ENCODE results near the gene IQCM.
"Not testable (repeated sequence)": the region's sequence is repeated elsewhere in the genome, so short reads cannot be mapped to it uniquely, and the experiment has no call there.

The IQCM gene

DNA sequence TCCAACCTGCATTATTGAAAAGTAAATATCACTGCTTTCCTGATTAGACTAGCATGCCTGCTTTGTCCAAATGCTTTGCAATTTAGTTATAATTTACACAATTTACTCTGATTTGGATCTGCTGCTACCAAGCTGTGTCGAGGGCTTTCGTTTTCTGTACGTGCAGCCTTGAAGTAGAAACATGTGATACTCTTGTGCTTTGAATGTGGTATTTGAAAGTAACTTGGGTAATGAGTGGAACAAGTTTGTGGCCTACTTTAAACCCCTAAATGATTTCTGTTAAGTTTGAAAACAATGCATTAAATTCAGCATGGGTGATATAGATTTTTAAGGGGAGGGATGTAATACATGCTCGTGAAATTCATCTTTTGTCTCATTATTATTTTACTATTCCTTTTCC, 240.7 kb downstream of the IQCM start:
- ATAC-seq (no peak), DNase-seq (no peak)

DNA sequence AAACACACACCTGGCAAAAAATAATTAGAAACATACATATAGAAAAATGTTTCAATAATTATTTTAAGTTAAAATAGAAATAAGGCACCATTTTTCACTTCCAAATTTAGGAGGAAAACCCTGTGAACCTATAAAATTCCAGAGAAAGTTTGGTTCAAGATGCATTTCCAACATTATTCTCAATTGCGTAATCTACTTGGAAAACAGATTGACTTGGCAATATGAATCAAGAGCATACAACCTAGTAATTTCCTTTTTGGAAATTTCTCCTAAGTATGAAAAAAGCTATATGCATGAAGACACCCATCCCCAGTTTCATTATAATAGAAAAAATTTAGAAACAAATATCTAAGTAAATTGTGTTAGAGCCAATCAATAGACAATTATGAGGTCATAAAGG, 242.9 kb downstream of the IQCM start:
- no peak for ATAC-seq
- DNase-seq, result no peak

DNA sequence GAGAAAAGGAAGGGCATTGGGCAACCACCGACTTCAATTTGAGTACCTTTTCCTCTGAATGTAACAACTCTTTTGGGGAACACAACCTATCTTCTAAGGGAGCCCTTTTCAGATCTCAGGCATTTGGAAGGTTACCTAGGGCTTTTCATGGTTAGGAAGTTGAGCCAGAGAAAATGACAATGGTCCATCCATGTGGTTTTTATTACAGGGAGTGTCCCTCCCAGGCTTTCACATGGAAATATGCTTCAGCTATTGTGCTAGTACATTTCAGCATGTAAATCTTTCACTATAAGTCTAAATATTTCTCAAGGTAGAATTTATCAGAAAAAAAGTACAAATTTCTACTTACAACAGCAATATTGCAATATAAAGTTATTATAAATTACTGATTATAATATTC, 259.8 kb downstream of the IQCM start:
- ATAC-seq (no peak), DNase-seq (no peak)

DNA sequence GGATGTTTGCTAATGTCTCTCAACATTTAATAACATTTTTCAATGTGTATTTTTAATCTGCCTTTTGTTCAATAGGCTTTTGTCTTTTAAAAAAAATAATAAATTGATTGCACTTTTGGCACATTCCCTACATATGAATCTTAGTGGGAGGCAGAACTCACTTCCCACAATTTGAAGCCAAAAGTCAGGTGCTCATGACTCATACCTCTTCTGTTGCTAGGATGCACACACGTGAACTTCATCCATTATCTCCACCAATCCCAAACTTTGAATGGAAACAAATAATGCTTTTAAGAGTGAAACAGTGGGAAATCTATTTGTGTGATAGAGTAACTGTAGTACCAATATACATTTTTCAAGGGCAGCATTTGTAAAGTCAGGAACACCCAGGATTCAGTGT, 260.5 kb downstream of the IQCM start:
- ATAC-seq, result no peak
- no peak for DNase-seq

DNA sequence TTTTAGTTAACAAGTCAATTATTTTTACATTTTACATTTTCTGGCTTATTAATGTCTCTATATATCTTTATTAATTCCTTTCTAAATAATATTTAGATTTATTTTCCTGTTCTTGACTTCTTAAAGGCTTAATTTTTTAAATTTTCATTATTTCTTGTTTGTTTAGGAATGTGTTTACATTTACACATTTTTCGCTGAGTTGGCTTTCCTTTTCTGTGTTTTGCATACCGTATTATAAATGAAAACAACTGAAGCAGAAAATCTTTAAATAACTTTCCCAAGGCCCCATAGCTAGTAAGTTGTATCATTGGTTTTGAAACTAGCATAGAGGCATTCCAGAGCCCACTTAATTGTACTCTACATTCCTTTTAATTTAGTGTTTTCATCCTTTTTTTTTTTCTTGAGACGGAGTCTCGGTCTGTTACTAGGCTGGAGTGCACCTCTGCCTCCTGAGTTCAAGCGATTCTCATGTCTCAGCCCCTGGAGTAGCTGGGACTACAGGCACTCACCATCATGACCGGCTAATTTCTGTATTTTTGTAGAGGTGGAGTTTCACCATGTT, 261.6 kb downstream of the IQCM start:
- DNase-seq (no peak), ATAC-seq (no peak)

DNA sequence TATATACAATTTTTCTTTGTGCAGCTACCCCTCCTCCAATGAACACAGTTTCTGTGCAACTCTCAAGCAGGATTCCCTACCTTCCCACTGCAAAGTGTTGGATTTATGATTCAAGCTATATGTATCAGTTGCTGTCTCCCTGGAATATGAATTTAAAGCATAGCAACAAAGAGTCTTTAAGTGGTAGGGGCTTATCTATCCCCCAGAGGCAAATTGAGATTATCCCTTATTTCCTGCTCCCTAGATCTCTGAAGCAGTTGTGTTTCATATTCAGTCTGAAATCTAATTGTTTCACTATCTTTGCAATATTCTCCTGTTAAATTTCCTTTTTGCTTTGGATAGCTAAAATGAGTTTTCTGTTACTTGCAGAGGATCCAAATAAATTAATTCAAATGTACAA, 263.0 kb downstream of the IQCM start:
- no peak for ATAC-seq
- DNase-seq, result no peak

DNA sequence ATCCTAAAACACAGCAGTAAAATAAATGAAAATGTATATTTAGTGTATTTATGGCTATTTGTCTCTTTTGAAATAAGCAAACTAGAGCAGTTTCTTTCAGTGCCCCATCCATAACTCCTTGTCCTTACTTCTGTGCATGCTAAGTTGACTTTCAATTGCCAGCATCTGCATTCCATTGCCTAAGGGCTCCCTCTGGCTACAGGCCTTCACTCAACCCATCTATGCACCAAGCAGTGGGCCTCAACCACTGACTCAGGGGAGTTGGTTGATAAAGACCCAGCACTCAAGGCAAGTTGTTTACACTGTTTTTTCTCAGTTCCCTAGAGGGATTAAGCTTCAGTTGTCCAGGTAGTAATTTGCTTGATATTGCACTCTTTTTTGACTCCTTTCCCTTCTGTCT, 265.7 kb downstream of the IQCM start:
- no peak for ATAC-seq
- DNase-seq, result no peak

DNA sequence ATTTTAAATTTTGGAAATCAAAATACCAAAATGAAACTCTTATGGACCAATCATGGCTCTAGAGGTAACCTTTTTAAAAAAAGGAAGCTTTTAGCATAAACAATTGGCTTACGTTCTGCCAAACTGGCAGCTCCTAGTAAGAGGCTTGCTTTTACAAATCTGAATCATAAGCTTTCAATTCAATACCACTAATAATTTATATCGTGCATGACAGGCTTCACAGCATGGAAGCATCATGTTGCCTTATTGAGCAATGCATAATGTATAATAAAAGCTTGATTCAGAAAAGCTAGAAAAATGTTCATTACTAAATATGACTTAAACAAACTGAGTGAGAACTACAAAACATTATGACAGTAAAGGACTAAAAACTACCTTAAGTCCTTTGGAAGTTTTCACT, 280.9 kb downstream of the IQCM start:
- DNase-seq (no peak), ATAC-seq (no peak)

DNA sequence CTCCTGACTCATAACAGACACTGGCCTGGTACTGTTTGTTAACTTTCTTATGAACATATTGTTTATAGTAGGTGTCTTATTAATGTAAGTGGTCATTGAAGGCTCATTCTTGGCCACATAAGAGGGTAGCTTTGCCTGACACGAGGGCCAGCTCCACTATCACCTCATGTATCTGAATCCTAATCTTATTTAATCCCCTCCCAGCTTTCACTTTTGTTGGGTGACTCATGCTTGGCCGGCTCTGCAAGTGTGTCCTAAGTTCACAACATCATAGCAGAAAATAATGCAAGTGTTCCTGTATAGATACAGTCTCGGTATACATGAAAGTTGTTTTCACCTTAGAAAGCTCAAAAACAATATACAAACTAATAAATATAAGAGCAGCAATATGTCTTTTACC, 283.8 kb downstream of the IQCM start:
- DNase-seq (no peak), ATAC-seq (no peak)

DNA sequence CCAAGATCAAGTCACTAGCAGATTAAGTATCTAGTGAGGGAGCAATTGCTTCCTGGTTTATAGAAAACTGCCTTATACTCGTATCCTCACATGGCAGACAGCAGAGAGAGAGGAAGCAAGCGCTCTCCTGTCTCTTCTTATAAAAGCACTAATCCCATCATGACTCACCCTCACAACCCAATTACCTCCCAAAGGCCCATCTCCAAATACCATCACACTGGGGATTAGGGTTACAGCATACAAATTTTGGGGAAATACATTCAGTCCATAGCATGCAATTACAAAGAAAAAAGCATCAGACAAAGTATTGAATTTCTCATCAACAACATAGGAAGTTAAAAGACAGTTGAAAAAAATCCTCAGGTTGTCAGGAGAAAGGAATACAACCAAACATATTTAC, 292.6 kb downstream of the IQCM start:
- no peak for ATAC-seq
- no peak for DNase-seq

DNA sequence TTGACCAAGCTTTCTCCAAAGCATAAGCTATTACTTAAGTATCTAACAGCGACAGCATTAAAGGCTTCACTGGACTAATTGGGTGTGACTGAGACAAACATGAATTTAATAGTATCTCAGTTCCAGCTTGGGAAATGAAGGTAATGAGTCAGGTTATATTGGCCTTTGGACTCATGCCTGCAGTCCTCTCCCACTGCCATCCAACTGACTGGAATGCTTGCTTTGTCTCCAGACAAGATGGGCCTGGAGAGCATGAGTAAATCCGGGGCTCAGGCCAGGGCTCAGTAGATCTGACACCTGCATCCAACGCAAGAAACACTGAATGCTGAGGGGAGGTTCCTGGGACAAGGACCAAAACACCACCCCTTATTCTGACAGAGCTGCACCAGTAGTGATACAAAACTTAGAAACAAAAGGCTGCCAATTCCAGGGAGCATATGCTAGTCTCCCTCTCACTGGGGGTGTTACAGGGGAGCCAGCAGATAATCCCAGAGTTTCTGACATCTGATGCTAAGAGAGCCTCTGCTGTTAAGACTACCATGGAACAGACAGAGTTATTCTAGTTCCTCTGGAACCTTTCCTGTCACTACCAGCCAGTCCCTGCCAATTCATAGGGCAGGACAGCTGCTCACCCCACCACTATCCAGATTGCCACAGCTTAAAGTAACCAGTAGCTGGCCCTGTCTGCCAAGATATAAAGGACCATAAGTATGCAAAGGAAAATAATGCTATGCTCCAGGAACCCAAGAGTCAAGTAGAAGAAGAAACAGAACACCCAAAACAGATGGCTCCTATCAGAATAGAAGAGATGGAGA, 293.8 kb downstream of the IQCM start:
- ATAC-seq, result no peak
- DNase-seq, result no peak

DNA sequence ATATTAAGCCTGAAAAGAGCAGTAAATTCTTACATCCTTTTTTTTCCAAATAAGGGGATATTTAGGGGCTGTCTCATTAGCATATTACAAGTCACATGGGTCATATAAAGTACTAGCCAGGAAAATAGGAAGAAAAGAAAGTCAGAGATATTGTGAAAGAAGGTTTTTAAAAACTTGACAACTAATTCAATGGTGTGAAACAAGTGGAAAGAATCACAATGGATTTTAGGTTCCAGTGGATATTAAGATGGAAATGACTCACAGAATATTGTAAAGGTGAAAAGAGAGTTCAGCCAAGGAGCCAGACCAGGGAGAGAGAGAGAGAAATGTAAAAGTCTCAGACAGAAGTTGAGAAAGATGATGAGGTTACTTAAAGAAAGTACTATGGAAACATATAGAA, 297.2 kb downstream of the IQCM start:
- ATAC-seq (no peak), DNase-seq (no peak)

DNA sequence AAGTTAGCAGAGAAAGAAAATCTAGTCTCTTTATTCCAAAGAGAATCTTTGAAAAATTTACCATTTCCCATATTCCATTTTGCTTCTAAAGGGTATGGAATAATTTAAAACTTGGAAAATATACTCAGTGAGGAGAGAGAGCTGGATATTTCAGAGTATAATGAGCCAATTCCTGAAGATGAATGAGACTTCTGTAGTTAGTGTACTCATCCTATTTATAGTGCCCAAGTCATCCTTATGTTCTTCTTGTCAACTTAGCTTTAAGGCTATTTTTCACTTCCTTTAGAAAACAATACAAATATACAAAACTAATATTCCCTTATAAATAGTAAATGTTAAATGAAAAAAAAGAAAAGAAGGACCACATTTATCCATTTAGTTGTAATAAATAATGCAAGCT, 302.6 kb downstream of the IQCM start:
- ATAC-seq (no peak), DNase-seq (no peak)

DNA sequence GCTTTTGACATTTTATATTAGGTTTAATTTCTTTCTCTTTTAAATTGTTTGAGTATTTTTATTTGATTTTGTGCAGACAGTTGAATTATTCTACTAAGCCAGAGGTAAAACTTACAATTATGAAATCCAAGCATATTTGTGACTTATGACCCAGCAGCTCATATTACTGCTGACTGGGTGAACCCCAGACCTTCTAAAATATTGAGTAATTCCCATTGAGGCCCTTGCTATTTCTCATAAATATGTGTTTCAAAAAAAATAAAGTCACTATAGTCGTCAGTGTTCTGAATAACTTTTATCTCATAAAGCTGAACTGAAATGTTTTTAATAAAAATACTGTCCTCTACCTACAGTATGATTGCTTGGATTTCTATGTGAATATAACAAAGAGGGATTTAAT, 303.1 kb downstream of the IQCM start:
- no peak for ATAC-seq

DNA sequence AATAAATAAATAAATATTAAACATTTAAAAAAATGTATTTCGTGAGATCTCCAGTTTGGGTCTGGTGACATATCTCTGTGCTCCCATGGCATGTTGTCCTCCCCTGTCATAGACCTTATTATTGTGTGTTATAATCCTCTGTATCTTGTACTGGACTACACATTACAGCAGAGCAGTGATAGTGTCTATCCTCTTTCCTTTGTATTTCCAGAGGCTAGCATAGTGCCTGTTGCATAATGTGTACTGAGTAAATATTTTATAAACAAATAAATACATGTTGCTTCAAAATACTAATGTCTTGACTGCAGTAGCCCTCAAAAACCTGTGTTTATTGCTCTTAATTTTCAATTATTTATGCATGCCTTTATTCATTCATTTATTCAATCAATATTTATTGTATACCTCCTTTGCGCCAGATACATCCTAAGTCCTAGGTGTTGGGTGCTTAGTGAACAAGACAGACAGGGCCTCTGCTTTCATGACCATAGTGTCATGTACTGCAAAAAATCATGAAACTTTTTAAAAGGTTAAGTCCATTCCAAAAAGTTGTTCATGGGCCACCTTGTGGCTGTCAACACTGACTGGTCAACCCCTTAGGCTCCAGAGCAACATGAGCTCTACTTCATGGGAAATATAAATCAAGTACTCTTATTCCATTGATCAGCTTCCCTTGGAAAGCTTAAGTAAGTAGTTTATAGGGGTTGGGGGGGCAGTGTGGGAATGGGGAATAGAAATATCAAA, 303.9 kb downstream of the IQCM start:
- DNase-seq, result no peak
- no peak for ATAC-seq

More for the DNA sequence above, 303.1 kb downstream of the IQCM start:
- DNase-seq, result no peak

DNA sequence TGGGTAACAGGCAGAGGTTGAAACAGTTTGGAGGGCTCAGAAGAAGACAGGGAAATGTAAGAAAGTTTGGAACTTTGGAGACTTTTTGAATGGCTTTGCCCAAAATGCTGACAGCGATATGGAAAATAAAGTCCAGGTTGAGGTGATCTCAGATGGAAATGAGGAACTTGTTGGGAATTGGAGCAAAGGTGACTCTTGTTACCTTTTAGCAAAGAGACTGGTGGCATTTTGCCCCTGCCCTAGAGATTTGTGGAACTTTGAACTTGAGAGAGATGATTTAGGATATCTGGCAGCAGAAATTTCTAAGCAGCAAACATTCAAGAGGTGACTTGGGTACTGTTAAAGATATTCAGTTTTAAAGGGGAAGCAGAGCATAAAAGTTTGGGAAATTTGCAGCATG, 308.3 kb downstream of the IQCM start:
- ATAC-seq, DNase-seq: not testable (repeated sequence)

DNA sequence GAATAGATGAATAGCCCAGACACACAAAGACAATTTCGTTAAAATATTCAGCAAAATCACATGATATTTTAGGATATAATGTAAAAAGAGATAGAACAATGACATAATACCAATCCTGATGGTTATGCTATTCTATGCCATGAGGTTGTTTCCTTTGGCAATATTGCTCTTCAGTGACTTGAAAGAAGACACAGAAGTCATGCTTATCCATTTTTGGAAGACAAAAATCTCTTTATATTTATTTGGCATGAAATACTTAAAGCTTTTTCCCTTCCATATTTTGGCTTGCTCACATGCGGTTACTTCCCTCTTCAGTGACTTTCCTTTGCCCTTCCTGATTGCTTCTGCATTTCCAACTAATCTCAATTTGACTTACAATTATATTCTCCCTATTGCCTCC, 314.8 kb downstream of the IQCM start:
- ATAC-seq, result no peak
- no peak for DNase-seq

DNA sequence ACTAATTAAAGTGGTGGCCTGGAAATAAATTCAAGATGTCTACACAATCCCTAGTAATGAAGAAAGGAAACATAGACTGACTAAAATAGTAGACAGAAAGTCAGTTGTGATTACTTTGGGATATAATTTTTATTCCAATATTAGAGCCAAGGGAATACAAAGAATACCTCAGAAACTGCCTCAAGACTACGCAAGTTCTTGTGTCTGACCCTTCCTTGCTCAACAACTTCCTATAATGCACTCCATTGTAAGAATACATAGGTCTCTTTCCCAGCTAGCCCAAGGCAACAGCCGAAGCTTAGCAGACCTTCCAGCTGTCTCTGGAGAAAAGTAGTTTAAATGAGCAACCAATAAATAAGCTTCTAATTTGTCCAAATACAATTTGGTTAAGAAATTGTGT, 315.9 kb downstream of the IQCM start:
- DNase-seq (no peak), ATAC-seq (no peak)

DNA sequence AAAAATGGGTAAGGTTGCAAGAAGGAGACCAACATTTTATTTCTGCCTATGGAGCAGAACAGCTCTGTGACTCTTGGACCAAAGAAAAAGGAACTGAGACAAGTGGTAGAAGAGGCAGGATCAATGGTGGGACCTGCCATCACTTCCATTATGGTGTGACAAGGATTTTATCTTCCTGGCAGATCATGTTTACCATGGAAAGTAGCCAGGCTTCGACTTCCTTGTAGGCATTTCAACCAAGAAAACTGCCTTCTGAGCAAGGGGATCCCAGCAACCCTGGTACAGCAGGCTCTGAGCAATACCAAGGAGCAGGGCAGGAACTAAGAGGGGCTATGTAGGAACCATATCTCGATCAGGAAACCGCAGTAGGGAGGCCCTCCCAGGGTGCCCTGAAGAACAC, 317.4 kb downstream of the IQCM start:
- DNase-seq, result no peak
- no peak for ATAC-seq

DNA sequence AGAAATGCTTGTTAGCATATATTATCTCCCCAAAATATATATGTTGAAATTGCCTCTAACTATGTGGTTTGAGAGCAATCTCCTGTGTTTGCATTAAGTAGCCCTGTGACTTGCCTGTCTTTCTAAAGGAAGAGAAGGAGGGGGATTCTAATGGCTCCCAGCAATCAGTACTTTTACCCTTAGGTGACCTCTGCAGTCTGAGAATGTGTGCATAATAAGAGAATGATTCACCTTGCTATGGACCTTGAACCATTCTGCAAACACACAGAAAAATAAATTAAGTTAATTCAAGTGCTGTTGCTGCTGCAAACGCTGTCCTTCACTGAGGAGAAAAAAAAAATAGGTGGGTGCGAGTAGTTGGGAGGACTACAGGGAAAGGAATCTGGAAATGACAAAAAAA, 322.2 kb downstream of the IQCM start:
- DNase-seq (no peak), ATAC-seq (no peak)

DNA sequence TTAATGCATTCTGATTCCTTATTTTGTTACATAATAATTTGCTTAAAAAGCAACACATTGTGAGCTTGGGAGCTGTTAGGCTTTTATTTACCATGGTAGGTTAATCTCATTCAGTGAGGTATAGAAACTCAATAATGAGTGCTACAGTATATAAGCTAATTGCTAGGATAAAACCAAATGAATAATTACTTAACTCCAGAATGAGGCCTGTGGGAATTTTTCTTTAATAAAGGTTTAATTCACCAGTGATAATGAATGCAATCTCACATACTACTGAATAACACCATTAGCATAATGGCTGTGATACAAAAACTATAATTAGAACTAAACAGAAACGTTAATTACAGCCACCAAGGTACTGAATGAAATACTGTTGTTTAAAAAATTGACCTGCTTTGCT, 326.3 kb downstream of the IQCM start:
- DNase-seq (no peak), ATAC-seq (no peak)

DNA sequence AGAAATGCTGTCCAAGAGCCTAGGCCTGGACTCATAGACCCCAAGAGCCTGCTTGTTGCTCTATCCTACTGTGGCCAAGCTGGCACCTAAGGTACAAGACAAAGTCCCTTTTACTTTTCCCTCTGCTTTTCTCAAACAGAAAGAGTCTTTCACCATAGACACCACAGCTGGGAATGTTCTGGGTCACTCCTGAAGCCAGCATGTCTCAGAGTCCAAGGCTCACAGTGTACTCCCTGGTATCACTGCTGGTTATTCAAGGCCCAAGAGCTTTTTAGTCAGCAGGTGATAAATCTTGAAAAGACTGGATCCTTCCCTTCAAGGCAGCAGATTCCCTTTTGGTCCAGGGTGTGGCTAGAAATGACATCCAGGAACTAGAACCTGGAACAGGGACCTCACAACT, 328.8 kb downstream of the IQCM start:
- ATAC-seq, result no peak
- no peak for DNase-seq

DNA sequence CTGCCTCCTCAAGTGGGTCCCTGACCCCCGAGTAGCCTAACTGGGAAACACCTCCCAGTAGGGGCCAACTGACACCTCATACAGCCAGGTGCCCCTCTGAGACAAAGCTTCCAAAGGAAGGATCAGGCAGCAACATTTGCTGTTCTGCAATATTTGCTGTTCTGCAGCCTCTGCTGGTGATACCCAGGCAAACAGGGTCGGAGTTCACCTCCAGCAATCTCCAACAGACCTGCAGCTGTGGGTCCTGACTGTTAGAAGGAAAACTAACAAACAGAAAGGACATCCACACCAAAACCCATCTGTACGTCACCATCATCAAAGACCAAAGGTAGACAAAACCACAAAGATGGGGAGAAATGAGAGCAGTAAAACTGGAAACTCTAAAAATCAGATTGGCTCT, 347.0 kb downstream of the IQCM start:
- ATAC-seq, DNase-seq: not testable (repeated sequence)

DNA sequence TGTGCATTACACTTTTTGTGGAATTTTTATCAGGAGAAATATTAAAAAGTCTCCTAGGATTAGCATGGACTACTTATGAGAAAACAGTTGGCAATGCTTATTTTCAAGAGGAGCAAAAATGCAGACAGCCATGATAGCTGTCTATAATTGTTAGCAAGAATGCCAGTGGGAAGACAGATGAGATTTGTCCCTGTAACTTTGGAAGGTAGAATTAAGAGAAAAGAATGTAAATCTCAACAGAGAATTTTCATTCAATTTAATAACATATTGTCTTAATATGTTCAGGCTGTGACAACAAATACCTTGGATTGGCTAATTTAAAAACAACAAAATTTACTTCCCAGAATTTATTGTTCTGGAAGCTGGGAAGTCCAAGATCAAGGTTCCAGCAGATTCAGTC, 349.2 kb downstream of the IQCM start:
- DNase-seq, result no peak
- no peak for ATAC-seq

All from stimulated activated naive CD8-positive, alpha-beta T cell treated with anti-CD3 and anti-CD28 coated beads, Interleukin-15, Interleukin-2, amounts not matched to agents 100 U/mL and 50 U/mL, for 24 hours (primary cell).